ENCODE results near the gene ENO2. TPM values are rescaled to one million over a fixed set of nuclear protein-coding genes. Genes with fewer than 3 reads are reported as not detected.
"Not testable (repeated sequence)": the region's sequence is repeated elsewhere in the genome, so short reads cannot be mapped to it uniquely, and the experiment has no call there.

Gene ENO2
- polyA plus RNA-seq, 1 of the 3 experiments (the other 2 are of a cell fraction): 50.6 TPM

DNA sequence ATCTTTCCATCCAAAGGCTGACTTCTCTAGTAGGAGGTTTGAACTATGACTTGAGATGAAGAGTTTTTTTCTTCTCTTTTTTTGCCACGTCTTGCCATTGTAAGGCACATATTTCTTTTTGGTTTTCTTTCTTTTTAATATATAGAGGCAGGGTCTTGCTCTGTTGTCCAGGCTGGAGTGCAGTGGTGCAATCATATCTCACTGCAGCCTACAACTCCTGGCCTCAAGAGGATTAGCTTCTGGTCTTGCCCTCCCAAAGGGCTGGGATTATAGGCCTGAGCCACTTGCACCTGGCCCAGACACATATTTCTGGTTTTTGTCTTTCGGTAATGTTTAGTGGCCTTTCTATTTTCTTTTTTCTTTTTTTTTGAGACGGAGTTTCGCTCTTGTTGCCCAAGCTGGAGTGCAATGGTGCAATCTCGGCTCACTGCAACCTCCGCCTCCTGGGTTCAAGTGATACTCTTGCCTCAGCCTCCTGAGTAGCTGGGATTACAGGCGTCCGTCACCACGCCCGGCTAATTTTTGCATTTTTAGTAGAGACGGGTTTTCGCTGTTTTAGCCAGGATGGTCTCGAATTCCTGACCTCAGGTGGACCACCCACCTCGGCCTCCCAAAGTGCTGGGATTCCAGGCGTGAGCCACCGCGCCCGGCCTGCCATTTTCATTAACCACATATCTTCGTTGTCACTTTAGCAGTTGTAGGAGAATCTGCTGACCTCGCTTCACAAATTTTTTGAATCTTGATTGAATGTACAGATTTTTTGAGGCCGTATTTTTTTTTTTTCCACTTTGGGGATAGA is 24.4 kb upstream of the ENO2 start:
- not testable (repeated sequence) for H3K36me3 ChIP-seq (replicated peaks in 1 of 2; ENCODE audit: control insufficient read depth in 1 of 2, insufficient read depth in 2 of 2, low read length in 1 of 2); H4K20me1 ChIP-seq (ENCODE audit: insufficient read depth); H3K9me2 ChIP-seq; H3K4me3 ChIP-seq (ENCODE audit: low read depth in 2 of 2, low read length in 1 of 2); H3K27me3 ChIP-seq (ENCODE audit: insufficient read depth); H3K4me1 ChIP-seq (ENCODE audit: control insufficient read depth in 1 of 2, insufficient read depth in 2 of 2, low read depth in 1 of 2, low read length in 1 of 2); H3K9me3 ChIP-seq; DNase-seq; H3K79me2 ChIP-seq (ENCODE audit: insufficient read depth)
- POLR2A ChIA-PET: interaction anchor here (1.2 kb wide), 1 partner anchor 24 kb away, joined by 4 read pairs; the partner anchor contains the start of gene ENO2
- peaks cover 16% of the 10 kb centered on the region for H3F3A ChIP-seq (replicated peaks; ENCODE audit: insufficient read depth)
- peak overlapping the region; percentile 75; the same call in 1 of the 2 replicates for H3K4me2 ChIP-seq
- peak overlapping the region; percentile 89 to 96 for H3K27ac ChIP-seq (ENCODE audit: low read depth in 2 of 2, low read length in 1 of 2)
- H3K9ac ChIP-seq: peak overlapping the region; percentile 69; the same call in 1 of the 2 replicates
- CTCF ChIA-PET: interaction anchor here (2.3 kb wide), 1 partner anchor 23 kb away, joined by 20 read pairs; the partner anchor contains the start of gene ENO2
- 95% methylated on average over 21 of the region's 21 CpGs for WGBS (ENCODE audit: low lambda C conversion rate)
- H2AFZ ChIP-seq (ENCODE audit: low read depth): peak overlapping the region; percentile 95; the same call in 1 of the 2 replicates

DNA sequence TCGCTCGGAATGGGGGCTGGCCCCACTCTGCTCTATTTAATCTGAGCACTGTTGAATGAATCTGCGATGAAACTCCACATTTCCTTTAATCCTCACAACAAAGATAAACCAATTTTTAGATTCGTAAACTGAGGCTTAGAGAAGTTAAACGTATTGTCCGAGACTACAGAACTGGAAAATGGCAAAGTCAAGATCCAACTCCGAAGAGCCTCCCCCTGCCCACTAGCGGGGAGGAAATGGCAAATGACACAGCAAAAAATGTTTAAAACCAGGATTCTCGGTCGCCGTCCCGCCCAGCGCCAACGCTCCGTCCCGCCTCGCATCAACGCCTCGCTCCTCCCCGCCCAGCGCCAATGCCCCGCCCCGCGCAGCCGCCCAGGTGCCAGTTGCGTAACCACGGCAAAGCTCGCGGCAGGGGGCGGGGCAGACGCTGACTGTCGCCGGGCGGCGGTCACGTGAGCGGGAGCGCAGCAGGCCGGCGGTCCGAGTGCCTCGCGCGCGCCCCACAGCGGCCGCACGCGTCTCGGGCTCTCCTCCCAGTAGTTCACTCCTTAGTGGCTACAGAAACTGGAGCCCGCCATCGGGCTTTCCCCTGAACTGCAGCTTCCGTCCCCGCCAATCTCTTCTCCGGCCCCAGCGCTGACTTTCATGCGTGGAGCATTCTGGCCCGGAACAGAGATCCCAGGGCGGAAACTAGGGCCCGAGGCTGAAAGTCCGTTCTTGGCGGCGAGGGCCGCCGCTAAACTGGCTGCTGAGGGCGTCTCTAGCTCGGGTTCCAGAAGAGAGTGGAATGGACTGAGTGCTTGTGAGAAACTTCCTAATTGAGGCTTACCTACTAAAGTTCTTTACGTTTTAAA is 23.4 kb upstream of the ENO2 start:
- Histone ChIP-seq H3K9me2 (no peaks in the 10 kb centered on the region), H3K36me3 (replicated peaks in 1 of 2; ENCODE audit: control insufficient read depth in 1 of 2, insufficient read depth in 2 of 2, low read length in 1 of 2) (no peaks in the 10 kb centered on the region), H2AFZ (ENCODE audit: low read depth) (peak overlapping the region; percentile 98), H3K9ac (peak overlapping the region; percentile 78), H3K79me2 (ENCODE audit: insufficient read depth) (no peaks in the 10 kb centered on the region), H3K27me3 (ENCODE audit: insufficient read depth) (no peaks in the 10 kb centered on the region), H4K20me1 (ENCODE audit: insufficient read depth) (no peaks in the 10 kb centered on the region), H3K9me3 (no peaks in the 10 kb centered on the region), H3K4me3 (ENCODE audit: low read depth in 2 of 2, low read length in 1 of 2) (peak overlapping the region; percentile 44 to 63), H3K4me2 (peak overlapping the region; percentile 87), H3F3A (replicated peaks; ENCODE audit: insufficient read depth) (peaks cover 16% of the 10 kb centered on the region), H3K4me1 (ENCODE audit: control insufficient read depth in 1 of 2, insufficient read depth in 2 of 2, low read depth in 1 of 2, low read length in 1 of 2) (peaks cover 6 to 9% of the 10 kb centered on the region in 2 experiments; a peak in 3 of 4 replicates), H3K27ac (ENCODE audit: low read depth in 2 of 2, low read length in 1 of 2) (peak overlapping the region; percentile 89 to 96)
- ChIA-PET CTCF (interaction anchor here (0.6 to 4.6 kb wide), 34 partner anchors 9 to 311 kb away, joined by 3 to 122 read pairs (median 4); partner anchors contain the start of genes ENO2, LRRC23, SPSB2 and TPI1), POLR2A (interaction anchor here (0.7 to 1.7 kb wide), 16 partner anchors 9 to 202 kb away, joined by 3 to 24 read pairs (median 4); partner anchors contain the start of genes C12orf57, ENO2, LRRC23 and P3H3)
- peak; percentile 98 for DNase-seq
- 11% methylated on average over 26 of the region's 68 CpGs for WGBS (ENCODE audit: low lambda C conversion rate)
- TF ChIP-seq NFIC (IDR thresholded peaks at IDR 0.05; ENCODE audit: borderline replicate concordance) (no peak), RCOR1 (IDR thresholded peaks at IDR 0.05; ENCODE audit: low read length) (no peak), NRF1 (IDR thresholded peaks at IDR 0.05; ENCODE audit: low read depth, low read length) (peak; percentile 83), GATA2 (CRISPR knock-in tag; IDR thresholded peaks at IDR 0.05) (no peak), SMC3 (IDR thresholded peaks at IDR 0.05; ENCODE audit: low read depth, low read length) (peak; percentile 62), MEF2A (IDR thresholded peaks at IDR 0.05; ENCODE audit: borderline replicate concordance, low read depth) (no peak), JUND (IDR thresholded peaks at IDR 0.05) (no peak), TAF1 (IDR thresholded peaks at IDR 0.05; ENCODE audit: borderline replicate concordance, low read depth, low read length) (peak; percentile 98), EZH2phosphoT487 (IDR thresholded peaks at IDR 0.05; ENCODE audit: borderline replicate concordance, low read depth) (no peak), FOXJ3 (CRISPR knock-in tag; IDR thresholded peaks at IDR 0.05) (no peak), MXI1 (IDR thresholded peaks at IDR 0.05; ENCODE audit: low read depth, low read length) (peak; percentile 83), TEAD4 (IDR thresholded peaks at IDR 0.05; ENCODE audit: borderline replicate concordance, insufficient read depth) (no peak)
- TF ChIP-seq, protein P1, sequence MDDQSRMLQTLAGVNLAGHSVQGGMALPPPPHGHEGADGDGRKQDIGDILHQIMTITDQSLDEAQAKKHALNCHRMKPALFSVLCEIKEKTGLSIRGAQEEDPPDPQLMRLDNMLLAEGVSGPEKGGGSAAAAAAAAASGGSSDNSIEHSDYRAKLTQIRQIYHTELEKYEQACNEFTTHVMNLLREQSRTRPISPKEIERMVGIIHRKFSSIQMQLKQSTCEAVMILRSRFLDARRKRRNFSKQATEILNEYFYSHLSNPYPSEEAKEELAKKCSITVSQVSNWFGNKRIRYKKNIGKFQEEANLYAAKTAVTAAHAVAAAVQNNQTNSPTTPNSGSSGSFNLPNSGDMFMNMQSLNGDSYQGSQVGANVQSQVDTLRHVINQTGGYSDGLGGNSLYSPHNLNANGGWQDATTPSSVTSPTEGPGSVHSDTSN (IDR thresholded peaks at IDR 0.05): no peak
- TF ChIP-seq, protein P2, sequence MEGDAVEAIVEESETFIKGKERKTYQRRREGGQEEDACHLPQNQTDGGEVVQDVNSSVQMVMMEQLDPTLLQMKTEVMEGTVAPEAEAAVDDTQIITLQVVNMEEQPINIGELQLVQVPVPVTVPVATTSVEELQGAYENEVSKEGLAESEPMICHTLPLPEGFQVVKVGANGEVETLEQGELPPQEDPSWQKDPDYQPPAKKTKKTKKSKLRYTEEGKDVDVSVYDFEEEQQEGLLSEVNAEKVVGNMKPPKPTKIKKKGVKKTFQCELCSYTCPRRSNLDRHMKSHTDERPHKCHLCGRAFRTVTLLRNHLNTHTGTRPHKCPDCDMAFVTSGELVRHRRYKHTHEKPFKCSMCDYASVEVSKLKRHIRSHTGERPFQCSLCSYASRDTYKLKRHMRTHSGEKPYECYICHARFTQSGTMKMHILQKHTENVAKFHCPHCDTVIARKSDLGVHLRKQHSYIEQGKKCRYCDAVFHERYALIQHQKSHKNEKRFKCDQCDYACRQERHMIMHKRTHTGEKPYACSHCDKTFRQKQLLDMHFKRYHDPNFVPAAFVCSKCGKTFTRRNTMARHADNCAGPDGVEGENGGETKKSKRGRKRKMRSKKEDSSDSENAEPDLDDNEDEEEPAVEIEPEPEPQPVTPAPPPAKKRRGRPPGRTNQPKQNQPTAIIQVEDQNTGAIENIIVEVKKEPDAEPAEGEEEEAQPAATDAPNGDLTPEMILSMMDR (IDR thresholded peaks at IDR 0.05): peak; percentile 79
- TF ChIP-seq, protein P3, sequence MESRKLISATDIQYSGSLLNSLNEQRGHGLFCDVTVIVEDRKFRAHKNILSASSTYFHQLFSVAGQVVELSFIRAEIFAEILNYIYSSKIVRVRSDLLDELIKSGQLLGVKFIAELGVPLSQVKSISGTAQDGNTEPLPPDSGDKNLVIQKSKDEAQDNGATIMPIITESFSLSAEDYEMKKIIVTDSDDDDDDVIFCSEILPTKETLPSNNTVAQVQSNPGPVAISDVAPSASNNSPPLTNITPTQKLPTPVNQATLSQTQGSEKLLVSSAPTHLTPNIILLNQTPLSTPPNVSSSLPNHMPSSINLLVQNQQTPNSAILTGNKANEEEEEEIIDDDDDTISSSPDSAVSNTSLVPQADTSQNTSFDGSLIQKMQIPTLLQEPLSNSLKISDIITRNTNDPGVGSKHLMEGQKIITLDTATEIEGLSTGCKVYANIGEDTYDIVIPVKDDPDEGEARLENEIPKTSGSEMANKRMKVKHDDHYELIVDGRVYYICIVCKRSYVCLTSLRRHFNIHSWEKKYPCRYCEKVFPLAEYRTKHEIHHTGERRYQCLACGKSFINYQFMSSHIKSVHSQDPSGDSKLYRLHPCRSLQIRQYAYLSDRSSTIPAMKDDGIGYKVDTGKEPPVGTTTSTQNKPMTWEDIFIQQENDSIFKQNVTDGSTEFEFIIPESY (IDR thresholded peaks at IDR 0.05; ENCODE audit: borderline replicate concordance, low read depth): no peak
- TF ChIP-seq, protein P4, sequence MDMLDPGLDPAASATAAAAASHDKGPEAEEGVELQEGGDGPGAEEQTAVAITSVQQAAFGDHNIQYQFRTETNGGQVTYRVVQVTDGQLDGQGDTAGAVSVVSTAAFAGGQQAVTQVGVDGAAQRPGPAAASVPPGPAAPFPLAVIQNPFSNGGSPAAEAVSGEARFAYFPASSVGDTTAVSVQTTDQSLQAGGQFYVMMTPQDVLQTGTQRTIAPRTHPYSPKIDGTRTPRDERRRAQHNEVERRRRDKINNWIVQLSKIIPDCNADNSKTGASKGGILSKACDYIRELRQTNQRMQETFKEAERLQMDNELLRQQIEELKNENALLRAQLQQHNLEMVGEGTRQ (IDR thresholded peaks at IDR 0.05; ENCODE audit: borderline replicate concordance, low read depth, low read length): peak; percentile 86

Data from SK-N-SH (cell line).